Keratinocyte (primary cell): ENCODE data around the gene S1PR3. TPM values are rescaled to one million over a fixed set of nuclear protein-coding genes. Genes with fewer than 3 reads are reported as not detected.

Source experiments
- DNase-seq: peaks from one replicate; pipeline ENCODE4 v3.0.0-alpha.2; 2011; ENCODE audit warnings: low read depth, missing footprints, low spot score
- FAIRE-seq: peaks from 2 replicates; lab custom pipeline; 2011; peaks lifted over from hg19 to GRCh38; lab: Jason Lieb, UNC
- H2AFZ ChIP-seq: 2 replicates; pipeline ENCODE4 v1.6.0; 2012; ENCODE audit warnings: low read length, control low read depth, inconsistent platforms; ENCODE audit not compliant: control insufficient read depth
- H3K27ac ChIP-seq: 2 replicates; pipeline ENCODE4 v1.5.1; 2011; ENCODE audit warnings: low read length; ENCODE audit not compliant: control insufficient read depth, insufficient read depth
- H3K27me3 ChIP-seq: 3 replicates; pipeline ENCODE4 v1.6.0; 2011; ENCODE audit warnings: low read length; ENCODE audit not compliant: control insufficient read depth, insufficient read depth; ENCODE audit errors: extremely low read depth
- H3K36me3 ChIP-seq, 2 experiments: 2 replicates in 1 of 2; 3 replicates in 1 of 2; pipeline ENCODE4 v1.5.1; 2011; ENCODE audit warnings: low read length in 2 of 2, mild to moderate bottlenecking in 1 of 2; ENCODE audit not compliant: control insufficient read depth in 2 of 2, insufficient read depth in 2 of 2; ENCODE audit errors: extremely low read depth in 1 of 2
- H3K4me1 ChIP-seq: 3 replicates; pipeline ENCODE4 v1.5.1; 2011; ENCODE audit warnings: low read length; ENCODE audit not compliant: control insufficient read depth, insufficient read depth; ENCODE audit errors: extremely low read depth
- H3K4me2 ChIP-seq: 3 replicates; pipeline ENCODE4 v1.6.0; 2011; ENCODE audit warnings: low read depth, low read length; ENCODE audit not compliant: control insufficient read depth, insufficient read depth; ENCODE audit errors: extremely low read depth
- H3K4me3 ChIP-seq, 3 experiments: fragments of 200-600 bp in 1 of 3; sonication (generic) in 1 of 3; 2 replicates in 2 of 3; 3 replicates in 1 of 3; pipeline ENCODE4 v1.5.1; 2011 to 2016; ENCODE audit warnings: low read length in 3 of 3, mild to moderate bottlenecking in 3 of 3, control low read depth in 2 of 3, inconsistent platforms in 1 of 3, low read depth in 1 of 3, mixed read lengths in 1 of 3, mixed run types in 1 of 3, moderate library complexity in 1 of 3; ENCODE audit not compliant: control insufficient read depth in 2 of 3, insufficient read depth in 2 of 3; ENCODE audit errors: extremely low read depth in 1 of 3
- H3K79me2 ChIP-seq: 2 replicates; pipeline ENCODE4 v1.6.0; 2012; ENCODE audit warnings: low read length; ENCODE audit not compliant: control insufficient read depth, insufficient read depth
- H3K9ac ChIP-seq: 3 replicates; pipeline ENCODE4 v1.6.0; 2011; ENCODE audit warnings: low read length; ENCODE audit not compliant: control insufficient read depth, insufficient read depth; ENCODE audit errors: extremely low read depth
- H3K9me1 ChIP-seq: 3 replicates; pipeline ENCODE4 v1.6.0; 2011; ENCODE audit warnings: low read length; ENCODE audit not compliant: control insufficient read depth, insufficient read depth; ENCODE audit errors: extremely low read depth
- H3K9me3 ChIP-seq: 2 replicates; pipeline ENCODE4 v1.5.1; 2012; ENCODE audit warnings: low read depth, low read length; ENCODE audit not compliant: control insufficient read depth
- H4K20me1 ChIP-seq: 3 replicates; pipeline ENCODE4 v1.6.0; 2011; ENCODE audit warnings: low read length; ENCODE audit not compliant: control insufficient read depth, insufficient read depth; ENCODE audit errors: extremely low read depth
- EZH2 ChIP-seq: IDR thresholded peaks from one replicate; pipeline ENCODE4 v1.6.1; 2012; ENCODE audit warnings: inconsistent platforms, mild to moderate bottlenecking, low read length, moderate library complexity
- dilution Hi-C: fragments of 300-500 bp; cut with MboI; formaldehyde crosslinking; loops from one replicate; pipeline ENCODE4 v1.7.0; 2020; ENCODE audit warnings: low sequenced_read_pairs; ENCODE audit not compliant: extremely low pct_ligation_motif_present
- polyA plus RNA-seq, 5 experiments: library from polyadenylated mRNA; depleted of rRNA in 3 of 5; stranded (reverse) in 3 of 5; stranded (forward) in 1 of 5; unstranded in 1 of 5; fragments of >200 nt; gene quantifications; 1 replicate in 1 of 5; 2 replicates in 3 of 5; 3 replicates in 1 of 5; pipeline versions ENCODE4 v1.2.1 to v1.2.3, GENCODE V29; 2011 to 2012; ENCODE audit warnings: missing spikeins in 2 of 5, low read depth in 1 of 5, low replicate concordance in 1 of 5
- TF ChIP-seq, protein P1 (sequence below), 3 experiments: IDR thresholded peaks in 1 of 3; conservative IDR thresholded peaks in 1 of 3; optimal IDR thresholded peaks in 1 of 3; 2 replicates in 2 of 3; 3 replicates in 1 of 3; pipeline versions ENCODE3 to v1.5.1; 2011; ENCODE audit warnings: low read length in 3 of 3, mild to moderate bottlenecking in 3 of 3, moderate library complexity in 2 of 3, control low read depth in 1 of 3, inconsistent platforms in 1 of 3; ENCODE audit not compliant: insufficient read depth in 2 of 3; ENCODE audit errors: extremely low read depth in 1 of 3

Gene S1PR3
- polyA plus RNA-seq, 1 donor (not counting 4 experiments of a cell fraction or from before 2014, with no cell fraction given), result 4.1 TPM

- no peaks in the 10 kb centered on the region for H4K20me1 ChIP-seq
- dilution Hi-C loops, result no loop called here
- H3K9me1 ChIP-seq, result no peaks in the 10 kb centered on the region
- H3K4me3 ChIP-seq, result no peak overlapping the region
- no peaks in the 10 kb centered on the region for H3K79me2 ChIP-seq
- H3K4me2 ChIP-seq, result no peak overlapping the region
- H3K36me3 ChIP-seq, result no peaks in the 10 kb centered on the region
- H3K4me1 ChIP-seq, result peaks cover 9% of the 10 kb centered on the region
- FAIRE-seq, result no peak
- H2AFZ ChIP-seq, result no peak overlapping the region
- no peaks in the 10 kb centered on the region for H3K9me3 ChIP-seq
- DNase-seq, result no peak
- TF ChIP-seq, protein P1, sequence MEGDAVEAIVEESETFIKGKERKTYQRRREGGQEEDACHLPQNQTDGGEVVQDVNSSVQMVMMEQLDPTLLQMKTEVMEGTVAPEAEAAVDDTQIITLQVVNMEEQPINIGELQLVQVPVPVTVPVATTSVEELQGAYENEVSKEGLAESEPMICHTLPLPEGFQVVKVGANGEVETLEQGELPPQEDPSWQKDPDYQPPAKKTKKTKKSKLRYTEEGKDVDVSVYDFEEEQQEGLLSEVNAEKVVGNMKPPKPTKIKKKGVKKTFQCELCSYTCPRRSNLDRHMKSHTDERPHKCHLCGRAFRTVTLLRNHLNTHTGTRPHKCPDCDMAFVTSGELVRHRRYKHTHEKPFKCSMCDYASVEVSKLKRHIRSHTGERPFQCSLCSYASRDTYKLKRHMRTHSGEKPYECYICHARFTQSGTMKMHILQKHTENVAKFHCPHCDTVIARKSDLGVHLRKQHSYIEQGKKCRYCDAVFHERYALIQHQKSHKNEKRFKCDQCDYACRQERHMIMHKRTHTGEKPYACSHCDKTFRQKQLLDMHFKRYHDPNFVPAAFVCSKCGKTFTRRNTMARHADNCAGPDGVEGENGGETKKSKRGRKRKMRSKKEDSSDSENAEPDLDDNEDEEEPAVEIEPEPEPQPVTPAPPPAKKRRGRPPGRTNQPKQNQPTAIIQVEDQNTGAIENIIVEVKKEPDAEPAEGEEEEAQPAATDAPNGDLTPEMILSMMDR (optimal IDR thresholded peaks at IDR 0.05 in 1 of 3, IDR thresholded peaks at IDR 0.05 in 1 of 3, conservative IDR thresholded peaks at IDR 0.05 in 1 of 3; ENCODE audit: extremely low read depth in 1 of 3, insufficient read depth in 2 of 3, low read length in 3 of 3), result no peak
- no peak for TF ChIP-seq EZH2
- no peak overlapping the region for H3K9ac ChIP-seq
- no peak overlapping the region for H3K27ac ChIP-seq
- H3K27me3 ChIP-seq, result no peaks in the 10 kb centered on the region
These were observed 34.3 kb downstream of the S1PR3 start for GRCh38 chr9:89025553-89025952.

GRCh38 chr9:89026876-89027275 lies 35.6 kb downstream of the S1PR3 start:
- Histone ChIP-seq H3K9me1 (no peaks in the 10 kb centered on the region), H3K27me3 (no peaks in the 10 kb centered on the region), H3K4me1 (peaks cover 4% of the 10 kb centered on the region), H4K20me1 (no peaks in the 10 kb centered on the region), H3K27ac (no peak overlapping the region), H3K4me3 (no peak overlapping the region), H2AFZ (no peak overlapping the region), H3K79me2 (no peaks in the 10 kb centered on the region), H3K9me3 (no peaks in the 10 kb centered on the region), H3K4me2 (no peak overlapping the region), H3K9ac (no peak overlapping the region), H3K36me3 (no peaks in the 10 kb centered on the region)
- dilution Hi-C loops, result no loop called here
- FAIRE-seq (no peak), DNase-seq (no peak)
- TF ChIP-seq EZH2, result no peak
- TF ChIP-seq, protein P1 (optimal IDR thresholded peaks at IDR 0.05 in 1 of 3, IDR thresholded peaks at IDR 0.05 in 1 of 3, conservative IDR thresholded peaks at IDR 0.05 in 1 of 3; ENCODE audit: extremely low read depth in 1 of 3, insufficient read depth in 2 of 3, low read length in 3 of 3), result no peak
